Osteoblast (primary cell): ENCODE measurements around the gene C3orf18. TPM values are rescaled to one million over a fixed set of nuclear protein-coding genes. Genes with fewer than 3 reads are reported as not detected.
A peak's percentile ranks its signal among the peaks of the same experiment; 100 is the strongest.

ENCODE experiments used
- DNase-seq: peaks from one replicate; pipeline ENCODE4 v3.0.0; 2011; ENCODE audit warnings: low spot score, mixed read lengths; ENCODE audit not compliant: insufficient read length; ENCODE audit errors: missing footprints
- H2AFZ ChIP-seq: 2 replicates; pipeline ENCODE4 v1.6.0; 2011; ENCODE audit warnings: mild to moderate bottlenecking, low read length
- H3K27ac ChIP-seq: 2 replicates; pipeline ENCODE4 v1.5.1; 2011; ENCODE audit warnings: mild to moderate bottlenecking, low read depth, low read length, moderate library complexity
- H3K27me3 ChIP-seq: 2 replicates; pipeline ENCODE4 v1.6.0; 2012; ENCODE audit warnings: mild to moderate bottlenecking, control low read depth, inconsistent platforms, low read length, moderate library complexity; ENCODE audit not compliant: insufficient read depth
- H3K36me3 ChIP-seq: 2 replicates; pipeline ENCODE4 v1.5.1; 2011; ENCODE audit warnings: mild to moderate bottlenecking, low read length, control low read depth, moderate library complexity; ENCODE audit not compliant: insufficient read depth
- H3K4me1 ChIP-seq: 2 replicates; pipeline ENCODE4 v1.5.1; 2011; ENCODE audit warnings: mild to moderate bottlenecking, low read length, control low read depth, moderate library complexity; ENCODE audit not compliant: insufficient read depth
- H3K4me2 ChIP-seq: 2 replicates; pipeline ENCODE4 v1.6.0; 2011; ENCODE audit warnings: mild to moderate bottlenecking, low read length; ENCODE audit not compliant: insufficient read depth
- H3K4me3 ChIP-seq: fragments of 200-600 bp; sonication (generic); 3 replicates; pipeline ENCODE4 v1.5.1; 2012; ENCODE audit warnings: mild to moderate bottlenecking, low read length, inconsistent platforms; ENCODE audit not compliant: insufficient read depth
- H3K79me2 ChIP-seq: 2 replicates; pipeline ENCODE4 v1.6.0; 2012; ENCODE audit warnings: mild to moderate bottlenecking, low read length, control low read depth, inconsistent platforms; ENCODE audit not compliant: insufficient read depth
- H3K9me3 ChIP-seq: 2 replicates; pipeline ENCODE4 v1.5.1; 2011; ENCODE audit warnings: low read depth, low read length, control low read depth
- H4K20me1 ChIP-seq: 2 replicates; pipeline ENCODE4 v1.6.0; 2012; ENCODE audit warnings: mild to moderate bottlenecking, low read length, control low read depth; ENCODE audit not compliant: insufficient read depth
- total RNA-seq: library from RNA; depleted of rRNA; stranded (reverse); fragments of >200 nt; gene quantifications from 2 replicates; pipeline ENCODE4 v1.2.3, GENCODE V29; 2012
- TF ChIP-seq, protein P1 (sequence below): IDR thresholded peaks from 2 replicates; pipeline ENCODE4 v1.5.1; 2011; ENCODE audit warnings: mild to moderate bottlenecking, low read depth, low read length, moderate library complexity; ENCODE audit errors: extremely low read depth

Gene C3orf18
- total RNA-seq, 1 donor, result 18.8 TPM

- Histone ChIP-seq H3K4me2 (no peak overlapping the region), H3K4me3 (no peak overlapping the region), H3K4me1 (no peaks in the 10 kb centered on the region), H3K27me3 (peaks cover 4% of the 10 kb centered on the region), H3K79me2 (no peaks in the 10 kb centered on the region), H3K9me3 (no peaks in the 10 kb centered on the region), H4K20me1 (no peaks in the 10 kb centered on the region), H3K27ac (no peak overlapping the region), H2AFZ (no peak overlapping the region), H3K36me3 (no peaks in the 10 kb centered on the region)
- TF ChIP-seq, protein P1, sequence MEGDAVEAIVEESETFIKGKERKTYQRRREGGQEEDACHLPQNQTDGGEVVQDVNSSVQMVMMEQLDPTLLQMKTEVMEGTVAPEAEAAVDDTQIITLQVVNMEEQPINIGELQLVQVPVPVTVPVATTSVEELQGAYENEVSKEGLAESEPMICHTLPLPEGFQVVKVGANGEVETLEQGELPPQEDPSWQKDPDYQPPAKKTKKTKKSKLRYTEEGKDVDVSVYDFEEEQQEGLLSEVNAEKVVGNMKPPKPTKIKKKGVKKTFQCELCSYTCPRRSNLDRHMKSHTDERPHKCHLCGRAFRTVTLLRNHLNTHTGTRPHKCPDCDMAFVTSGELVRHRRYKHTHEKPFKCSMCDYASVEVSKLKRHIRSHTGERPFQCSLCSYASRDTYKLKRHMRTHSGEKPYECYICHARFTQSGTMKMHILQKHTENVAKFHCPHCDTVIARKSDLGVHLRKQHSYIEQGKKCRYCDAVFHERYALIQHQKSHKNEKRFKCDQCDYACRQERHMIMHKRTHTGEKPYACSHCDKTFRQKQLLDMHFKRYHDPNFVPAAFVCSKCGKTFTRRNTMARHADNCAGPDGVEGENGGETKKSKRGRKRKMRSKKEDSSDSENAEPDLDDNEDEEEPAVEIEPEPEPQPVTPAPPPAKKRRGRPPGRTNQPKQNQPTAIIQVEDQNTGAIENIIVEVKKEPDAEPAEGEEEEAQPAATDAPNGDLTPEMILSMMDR, result no peak
- no peak for DNase-seq
Observed at GRCh38 chr3:50551681-50552435, 15.7 kb downstream of the C3orf18 start.

- H3K27me3 ChIP-seq, result peaks cover 4% of the 10 kb centered on the region
- no peaks in the 10 kb centered on the region for H3K79me2 ChIP-seq
- no peak overlapping the region for H2AFZ ChIP-seq
- no peak overlapping the region for H3K27ac ChIP-seq
- TF ChIP-seq, protein P1, result no peak
- no peak overlapping the region for H3K4me2 ChIP-seq
- H3K9me3 ChIP-seq, result no peaks in the 10 kb centered on the region
- H3K4me3 ChIP-seq, result no peak overlapping the region
- H3K36me3 ChIP-seq, result no peaks in the 10 kb centered on the region
- DNase-seq, result no peak
- H4K20me1 ChIP-seq, result no peaks in the 10 kb centered on the region
- H3K4me1 ChIP-seq, result no peaks in the 10 kb centered on the region
Observed at GRCh38 chr3:50551054-50551659, 16.4 kb downstream of the C3orf18 start.

GRCh38 chr3:50550079-50550736 is 17.3 kb downstream of the C3orf18 start:
- no peak for DNase-seq
- Histone ChIP-seq H3K27ac (no peak overlapping the region), H3K36me3 (no peaks in the 10 kb centered on the region), H3K4me2 (no peak overlapping the region), H4K20me1 (no peaks in the 10 kb centered on the region), H3K4me1 (no peaks in the 10 kb centered on the region), H3K4me3 (no peak overlapping the region), H3K79me2 (no peaks in the 10 kb centered on the region), H3K27me3 (peaks cover 7% of the 10 kb centered on the region), H2AFZ (no peak overlapping the region), H3K9me3 (no peaks in the 10 kb centered on the region)
- TF ChIP-seq, protein P1, result peak; percentile 67

GRCh38 chr3:50549226-50549625 is 18.3 kb downstream of the C3orf18 start:
- Histone ChIP-seq H3K79me2 (no peaks in the 10 kb centered on the region), H4K20me1 (no peaks in the 10 kb centered on the region), H3K27ac (no peak overlapping the region), H3K27me3 (peaks cover 7% of the 10 kb centered on the region), H3K36me3 (no peaks in the 10 kb centered on the region), H3K4me2 (no peak overlapping the region), H3K4me3 (no peak overlapping the region), H3K9me3 (no peaks in the 10 kb centered on the region), H3K4me1 (no peaks in the 10 kb centered on the region), H2AFZ (no peak overlapping the region)
- no peak for DNase-seq
- TF ChIP-seq, protein P1, result no peak
